Activated CD4-positive, alpha-beta T cell treated with anti-CD3 and anti-CD28 coated beads, Interleukin-2, Interleukin-4, amounts not matched to agents 100 ng/mL and 50 ng/mL, durations not matched to agents 16 hours and 8 hours (primary cell): ENCODE results near the gene LSS.
"Not testable (repeated sequence)": the region's sequence is repeated elsewhere in the genome, so short reads cannot be mapped to it uniquely, and the experiment has no call there.

ENCODE experiments used
- DNase-seq: peaks from one replicate; pipeline ENCODE4 v3.0.0-alpha.2; 2020; ENCODE audit warnings: low spot score

LSS gene

DNA sequence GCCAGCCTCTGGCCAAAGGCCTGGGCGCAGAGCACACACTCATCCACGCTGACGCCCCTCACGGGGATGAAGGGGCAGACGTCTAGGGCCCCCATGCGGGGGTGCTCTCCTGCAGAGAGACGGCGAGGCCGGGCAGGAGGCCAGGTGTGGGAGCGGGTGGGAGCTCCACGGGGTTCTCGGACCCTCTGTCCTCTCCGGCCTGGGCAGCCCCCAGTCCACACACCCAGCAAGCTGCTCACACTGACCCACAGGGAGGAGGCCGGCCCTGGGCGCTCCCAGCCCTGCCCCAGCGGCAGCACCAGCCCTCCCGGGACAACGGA is 75.7 kb downstream of the LSS start:
- DNase-seq, result no peak

DNA sequence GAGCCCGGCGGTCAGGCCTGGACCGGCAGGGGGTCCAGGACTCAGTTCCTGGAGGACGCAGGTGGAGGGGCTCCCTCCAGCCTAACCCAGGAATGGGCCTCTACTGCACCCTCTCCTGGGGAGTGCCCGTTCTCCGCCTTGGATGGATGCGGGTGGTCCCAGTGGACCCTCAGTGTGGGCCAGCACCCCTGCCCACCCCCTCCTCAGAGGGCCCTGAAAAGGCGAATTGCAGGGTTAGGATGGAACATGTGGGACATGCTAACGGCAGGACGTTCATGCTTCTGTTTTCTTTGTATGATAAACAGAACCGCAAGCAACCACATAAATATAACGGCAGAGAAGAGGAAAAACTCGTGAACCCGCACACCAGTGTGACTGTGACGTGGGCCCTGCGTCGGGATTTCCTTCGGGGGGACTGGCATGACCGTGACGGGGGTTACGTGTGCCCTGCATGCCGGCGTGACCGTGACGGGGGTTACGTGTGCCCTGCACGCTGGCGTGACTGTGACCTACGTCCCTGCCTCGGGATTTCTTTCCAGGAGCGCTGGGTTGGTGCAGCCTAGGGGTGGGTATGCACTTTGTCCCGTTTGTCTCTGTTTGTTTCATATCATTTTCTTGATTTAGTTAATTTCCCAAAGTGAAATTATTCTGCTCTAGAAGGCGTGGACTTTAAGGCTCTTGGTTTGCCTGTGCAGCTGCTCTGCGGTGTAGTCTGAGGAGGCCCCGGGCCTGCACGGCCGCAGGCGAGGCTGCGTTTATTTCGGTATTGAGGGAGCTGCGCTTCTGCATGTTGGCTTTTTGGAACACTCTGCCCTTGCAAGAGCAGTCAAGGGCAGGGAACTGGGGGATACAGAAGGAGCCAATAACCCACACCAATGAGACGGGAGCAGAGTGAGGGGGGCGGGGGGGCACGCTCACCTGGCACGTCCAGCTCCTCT is 76.3 kb downstream of the LSS start:
- DNase-seq, result no peak

DNA sequence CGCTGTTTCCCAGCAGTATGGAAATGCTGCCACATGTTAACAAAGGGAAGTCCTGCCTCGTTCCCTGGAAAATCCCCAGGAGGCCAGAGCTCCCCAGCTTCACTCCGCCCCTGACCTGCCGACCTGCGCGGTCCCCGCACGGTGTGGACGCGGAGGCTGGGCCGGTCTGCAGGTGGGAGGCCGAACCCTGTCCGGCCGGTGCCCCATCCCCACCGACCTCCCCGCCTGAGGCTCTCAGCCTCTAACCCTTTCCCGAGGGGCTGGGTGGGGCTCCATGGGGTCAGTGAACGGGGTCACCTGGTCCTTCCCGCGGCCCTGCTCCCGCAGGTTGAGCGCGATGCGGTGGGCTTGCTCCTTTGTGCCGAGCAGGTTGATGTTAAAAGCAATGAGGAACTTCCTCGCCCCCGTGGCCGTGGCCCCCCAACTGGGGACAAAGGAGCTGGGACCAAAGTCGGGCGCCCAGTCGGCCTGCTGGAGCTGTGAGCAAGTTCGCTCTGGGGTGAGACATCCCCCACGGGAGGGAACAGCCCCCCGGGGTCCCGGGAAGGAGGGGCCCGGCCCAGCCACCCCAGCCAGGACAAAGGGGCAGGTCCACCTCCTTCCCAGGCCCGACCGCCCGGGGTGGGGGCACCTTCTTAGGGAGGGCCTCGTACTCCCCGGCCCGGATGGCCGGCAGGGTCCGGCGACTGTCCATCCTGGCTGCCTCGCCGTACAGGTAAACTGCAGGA is 77.1 kb downstream of the LSS start:
- no peak for DNase-seq

DNA sequence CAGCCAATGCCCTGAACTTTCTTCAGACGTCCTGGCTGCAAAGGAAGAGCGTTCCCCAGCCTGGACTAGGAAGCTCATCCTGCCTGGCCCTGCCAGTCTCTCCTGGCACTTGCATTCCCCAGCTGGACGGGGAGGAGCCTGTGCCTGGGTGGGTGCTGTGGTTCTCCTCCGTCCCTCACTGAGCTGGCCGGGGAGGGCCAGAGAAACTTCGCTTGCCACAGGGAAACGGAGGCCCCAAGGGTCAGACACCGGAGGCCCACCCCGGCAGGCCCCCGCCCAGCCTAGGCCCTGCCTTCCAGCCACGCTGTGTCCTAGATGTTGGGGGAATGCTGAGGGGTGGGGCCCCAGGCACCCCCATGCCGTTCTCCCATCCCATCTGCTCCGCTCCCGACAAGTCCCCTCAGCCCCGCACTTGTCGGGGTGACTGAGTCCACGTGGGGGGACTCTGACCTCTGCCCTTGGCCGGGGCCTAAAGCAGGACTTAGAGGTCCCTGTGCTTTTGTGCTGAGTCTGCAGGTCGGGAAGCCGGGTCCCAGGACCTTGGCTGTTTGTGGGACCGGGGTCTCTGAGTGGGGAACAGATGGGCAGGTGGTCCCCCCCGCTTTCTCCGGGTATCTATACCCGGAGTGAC is 78.0 kb downstream of the LSS start:
- no peak for DNase-seq

DNA sequence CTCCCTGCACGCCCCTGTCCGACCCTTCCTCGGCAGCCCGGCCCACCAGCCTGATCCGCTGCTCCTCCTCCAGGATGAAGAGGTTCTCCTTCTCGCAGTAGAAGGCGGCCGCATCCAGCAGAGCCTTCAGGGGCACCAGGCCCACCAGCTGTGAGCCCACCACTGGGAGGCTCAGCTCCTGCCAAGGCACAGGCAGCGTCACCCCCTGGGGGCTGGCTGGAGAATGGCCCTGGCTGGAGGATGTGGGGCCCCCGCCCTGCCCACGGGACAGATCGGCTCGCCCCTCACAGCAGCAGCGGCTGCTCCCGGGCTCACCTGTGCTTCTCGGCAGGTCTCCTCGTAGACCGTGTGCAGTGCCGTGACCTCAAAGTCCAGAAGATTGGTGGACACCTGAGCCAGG is 78.5 kb downstream of the LSS start:
- DNase-seq, result no peak

DNA sequence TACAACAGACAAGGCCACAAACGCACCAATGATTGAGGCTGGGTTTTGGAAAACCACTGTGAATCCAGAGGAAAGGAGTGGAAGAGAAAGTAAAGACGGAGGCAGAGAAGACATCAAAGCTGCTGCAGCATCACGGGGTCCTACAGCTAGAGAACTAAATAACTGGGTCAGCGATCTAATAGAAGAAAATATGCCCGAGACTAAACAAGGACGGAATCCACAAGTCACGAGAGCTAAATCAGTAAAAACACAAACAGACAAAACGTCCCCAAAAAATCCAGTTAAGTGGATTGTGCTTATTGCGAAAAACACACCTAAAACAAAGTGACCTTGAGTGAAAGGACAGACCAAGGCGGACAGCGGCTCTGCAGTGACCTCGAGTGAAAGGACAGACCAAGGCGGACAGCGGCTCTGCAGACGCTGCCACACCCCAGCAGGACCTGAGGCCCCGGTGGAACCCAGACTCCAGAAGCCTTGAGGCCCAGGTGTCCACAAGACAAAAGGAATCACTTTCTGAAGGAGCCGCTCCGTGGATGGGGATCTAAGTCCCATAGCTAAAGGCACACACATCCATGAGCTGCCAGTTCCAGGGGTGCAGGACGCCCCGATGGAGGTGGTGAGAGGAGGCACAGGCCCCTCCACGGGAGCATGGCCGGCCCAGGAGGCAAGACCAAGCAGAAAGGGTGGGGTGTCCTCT is 79.2 kb downstream of the LSS start:
- no peak for DNase-seq

DNA sequence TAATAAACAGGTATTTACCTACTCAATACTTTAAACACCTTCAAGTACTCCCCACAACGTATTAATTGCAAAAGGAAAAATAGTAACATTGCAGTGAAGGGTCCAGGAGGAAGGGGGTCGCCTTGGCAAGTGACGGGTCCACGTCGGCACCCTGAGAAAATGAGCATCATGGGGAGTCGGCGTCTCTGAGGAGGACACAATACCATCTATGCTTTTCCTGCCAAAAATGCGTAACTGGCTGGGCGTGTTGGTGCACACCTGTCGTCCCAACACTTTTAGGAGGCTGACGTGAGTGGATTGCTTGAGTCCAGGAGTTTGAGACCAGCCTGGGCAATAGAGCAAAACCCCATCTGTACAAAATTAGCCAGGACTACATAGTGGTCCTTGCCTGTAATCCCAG is 80.5 kb downstream of the LSS start:
- no peak for DNase-seq

DNA sequence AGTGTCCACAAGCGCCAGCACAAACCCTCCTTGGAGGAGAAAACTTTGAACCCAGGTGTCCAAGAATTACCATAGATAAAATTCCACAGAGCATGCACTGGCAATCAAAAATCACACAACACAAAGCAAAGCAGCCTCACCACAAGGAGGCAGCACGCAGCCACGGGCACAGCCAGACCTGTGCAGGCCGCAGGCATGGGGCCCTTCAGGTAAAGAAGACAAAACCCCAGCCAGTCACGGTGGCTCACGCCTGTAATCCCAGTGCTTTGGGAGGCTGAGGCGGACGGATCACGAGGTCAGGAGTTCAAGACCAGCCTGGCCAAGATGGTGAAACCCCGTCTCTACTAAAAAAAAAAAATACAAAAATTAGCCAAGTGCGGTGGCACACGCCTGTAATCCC is 81.1 kb downstream of the LSS start:
- peak; percentile 44 for DNase-seq

DNA sequence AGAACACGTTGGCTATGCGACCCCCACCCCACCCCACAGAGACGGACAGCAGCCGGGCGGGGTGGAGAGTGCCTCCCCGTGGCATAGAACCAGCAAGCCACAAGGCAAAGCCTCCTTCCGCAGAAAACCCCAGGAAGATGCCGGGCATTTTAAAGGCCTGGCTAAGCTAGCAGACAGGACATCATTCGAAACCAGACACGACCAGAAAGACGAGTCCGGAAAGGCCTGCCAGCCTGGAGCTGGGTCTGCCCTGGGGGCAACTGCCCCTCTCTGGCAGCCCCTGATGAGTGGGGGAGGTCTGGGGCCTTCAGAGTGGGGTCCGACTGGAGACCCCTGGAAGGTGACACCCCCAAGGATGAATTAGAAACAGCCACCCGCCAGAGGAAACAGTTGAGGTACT is 81.7 kb downstream of the LSS start:
- no peak for DNase-seq

DNA sequence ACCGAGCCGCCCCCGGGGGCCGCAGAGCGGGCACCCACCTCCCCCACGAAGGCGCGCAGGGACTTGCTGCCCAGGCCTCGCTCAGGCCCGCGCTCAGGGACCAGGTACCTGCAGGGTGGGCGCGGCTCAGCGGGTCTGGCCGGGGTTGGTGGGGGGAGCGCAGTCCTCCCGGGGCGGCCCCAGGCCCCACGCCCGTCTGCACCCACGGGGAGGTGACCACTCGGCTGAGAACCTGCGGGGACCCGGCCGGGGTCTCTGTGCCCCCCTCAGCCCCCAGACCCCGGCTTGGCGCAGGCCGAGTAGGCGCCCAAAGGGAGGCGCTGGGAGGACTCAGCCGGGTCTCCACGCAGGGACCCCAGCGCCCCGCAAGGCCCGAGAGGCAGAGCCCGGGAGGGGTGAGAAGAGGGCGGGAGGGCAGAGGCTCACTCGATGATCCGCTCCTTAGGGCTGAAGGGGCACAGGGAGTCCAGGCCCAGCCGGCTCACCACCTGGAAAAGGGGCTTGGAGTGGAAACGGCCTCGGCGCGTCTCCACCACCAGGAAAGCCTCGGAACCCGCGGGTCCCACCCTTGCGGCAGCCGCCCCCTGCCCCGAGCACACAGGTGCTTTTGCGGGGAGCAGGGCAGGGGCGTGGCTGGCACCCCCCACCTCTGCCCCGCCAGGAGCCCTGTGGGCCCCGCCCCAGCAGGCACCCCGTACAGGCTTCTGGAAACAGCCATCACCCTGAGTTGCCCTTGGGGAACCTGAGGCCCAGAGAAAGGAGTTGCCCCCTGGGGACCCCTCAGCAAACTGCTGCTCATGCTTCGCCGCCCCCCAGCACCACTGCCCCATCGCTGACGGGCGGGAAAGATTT is 82.5 kb downstream of the LSS start:
- no peak for DNase-seq

DNA sequence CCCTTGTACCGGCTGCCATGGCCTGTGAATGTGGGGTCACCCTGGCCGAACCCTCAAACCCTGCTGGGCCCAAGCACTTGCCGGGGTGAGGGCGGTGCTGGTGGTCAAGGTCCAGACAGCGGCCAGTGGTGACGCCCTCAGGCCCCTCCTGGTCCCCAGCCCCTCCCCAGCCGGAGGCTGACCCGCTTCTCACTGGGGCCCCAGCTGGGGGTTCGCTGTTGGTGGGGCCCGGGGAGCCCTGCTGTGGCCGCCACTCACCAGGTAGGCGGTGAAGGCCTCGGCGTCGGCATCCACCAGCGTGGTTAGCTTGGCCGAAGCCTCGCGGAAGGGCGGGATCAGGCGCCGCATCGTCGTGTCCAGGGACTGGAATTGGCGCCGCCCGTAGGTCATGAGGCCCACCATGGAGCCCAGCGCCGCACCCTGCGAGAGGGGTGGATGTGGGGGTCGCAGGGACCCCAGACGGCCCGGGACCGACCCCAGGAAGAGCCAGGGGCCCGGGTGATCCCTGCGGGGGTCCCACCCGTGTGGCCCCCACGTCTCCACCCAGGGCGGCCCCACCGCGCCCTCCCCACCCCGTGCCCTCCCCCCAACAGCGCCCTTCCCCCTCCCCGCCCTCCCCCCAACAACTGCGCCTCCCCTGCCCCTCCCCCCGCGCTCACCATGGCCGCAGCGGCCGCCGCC is 83.3 kb downstream of the LSS start:
- DNase-seq, result no peak

DNA sequence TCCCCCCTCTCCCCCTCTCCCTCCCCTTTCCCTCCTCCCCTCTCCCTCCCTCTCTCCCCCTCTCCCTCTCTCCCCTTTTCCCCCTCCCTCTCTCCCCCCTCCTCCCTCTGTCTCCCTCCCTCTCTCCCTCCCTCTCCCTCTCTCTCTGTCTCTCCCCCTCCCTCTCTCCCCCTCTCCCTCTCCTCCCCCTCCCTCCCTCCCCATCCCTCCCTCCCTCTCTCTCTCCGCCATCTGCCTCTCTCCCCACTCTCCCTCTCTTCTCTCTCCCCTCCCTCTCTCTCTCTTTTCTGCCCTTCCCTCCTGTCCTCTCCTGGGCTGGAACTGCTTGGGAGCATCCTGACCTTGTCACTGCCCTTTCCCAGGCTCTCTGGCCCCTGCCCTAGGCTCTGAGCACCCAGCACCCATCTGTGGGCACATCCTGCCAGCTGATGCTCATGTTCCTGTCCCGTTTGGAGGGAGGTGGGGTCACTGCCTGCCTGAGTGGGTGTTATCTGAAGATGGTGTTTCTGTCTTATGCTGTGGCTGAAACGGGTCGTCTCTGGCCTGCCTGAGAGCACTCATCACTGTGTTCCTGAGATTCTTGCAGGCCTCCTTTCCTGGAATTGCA is 84.0 kb downstream of the LSS start:
- DNase-seq, result no peak

DNA sequence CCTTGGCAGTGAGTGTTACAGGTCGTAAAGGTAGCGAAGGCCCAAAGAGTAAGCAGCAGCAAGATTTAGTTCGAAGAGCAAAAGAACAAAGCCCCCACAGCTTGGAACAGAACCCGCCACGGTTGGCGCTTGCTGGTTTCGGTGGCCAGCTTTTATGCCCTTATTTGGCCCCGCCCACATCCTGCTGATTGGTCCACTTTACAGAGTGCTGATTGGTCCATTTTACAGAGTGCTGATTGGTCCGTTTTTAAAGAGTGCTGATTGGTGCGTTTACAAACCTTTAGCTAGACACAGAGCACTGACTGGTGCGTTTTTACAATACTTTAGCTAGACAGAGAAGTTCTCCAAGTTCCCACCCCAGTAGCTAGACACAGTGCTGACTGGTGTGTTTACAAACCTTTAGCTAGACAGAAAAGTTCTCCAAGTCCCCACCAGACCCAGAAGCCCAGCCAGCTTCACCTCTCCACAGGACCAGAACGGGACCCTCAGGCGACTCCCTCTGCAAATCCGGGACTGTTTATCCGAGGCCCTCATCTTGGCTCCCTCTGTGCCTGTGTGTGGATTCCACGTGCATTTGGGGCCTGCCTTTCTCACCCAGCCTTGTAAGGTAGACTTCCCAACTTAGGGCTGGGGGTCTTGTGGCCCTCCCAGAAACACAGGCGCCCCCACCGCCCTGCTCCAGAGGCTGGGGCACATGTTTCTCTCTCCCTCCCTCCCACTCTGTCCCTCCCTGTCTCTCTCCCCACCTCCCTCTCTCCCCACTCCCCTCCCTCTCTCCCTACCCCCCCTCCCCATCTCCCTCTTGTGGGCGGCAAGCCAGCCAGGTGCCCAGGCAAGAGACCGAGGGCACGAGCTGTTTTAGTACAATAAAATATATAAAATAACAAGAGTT is 85.7 kb downstream of the LSS start:
- DNase-seq, result no peak

DNA sequence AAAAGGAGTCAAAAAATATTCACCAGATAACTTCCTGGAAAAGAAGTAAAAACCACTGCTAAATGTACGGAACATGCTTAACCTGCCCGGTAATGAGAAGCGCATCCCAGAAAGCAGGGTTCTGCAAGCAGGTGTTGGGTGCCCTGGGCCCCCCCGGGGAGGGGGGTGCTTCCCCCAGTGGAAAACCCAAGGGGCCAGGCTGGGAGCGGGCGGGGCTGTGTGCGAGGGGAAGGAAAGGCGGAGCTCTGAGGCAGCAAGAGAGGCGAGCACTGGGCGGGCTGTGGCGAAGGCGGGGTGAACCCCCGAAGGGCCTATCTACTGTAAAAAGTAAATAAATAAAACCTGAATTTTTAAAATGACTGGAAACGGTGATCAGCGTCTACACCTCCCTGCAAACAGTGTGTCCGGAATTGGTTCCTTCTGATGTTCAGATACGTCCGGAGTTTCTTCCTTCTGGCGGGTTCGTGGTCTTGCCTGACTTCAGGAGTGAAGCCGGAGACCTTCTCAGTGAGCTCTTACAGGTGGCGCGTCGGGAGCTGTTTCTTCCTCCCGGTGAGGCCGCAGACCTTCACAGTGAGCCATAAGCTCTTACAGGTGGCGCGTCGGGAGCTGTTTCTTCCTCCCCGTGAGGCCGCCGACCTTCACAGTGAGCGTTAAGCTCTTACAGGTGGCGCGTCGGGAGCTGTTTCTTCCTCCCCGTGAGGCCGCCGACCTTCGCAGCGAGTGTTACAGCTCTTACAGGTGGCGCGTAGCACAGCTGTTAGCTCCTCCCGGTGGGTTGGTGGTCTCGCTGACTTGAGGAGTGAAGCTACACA is 86.6 kb downstream of the LSS start:
- no peak for DNase-seq

DNA sequence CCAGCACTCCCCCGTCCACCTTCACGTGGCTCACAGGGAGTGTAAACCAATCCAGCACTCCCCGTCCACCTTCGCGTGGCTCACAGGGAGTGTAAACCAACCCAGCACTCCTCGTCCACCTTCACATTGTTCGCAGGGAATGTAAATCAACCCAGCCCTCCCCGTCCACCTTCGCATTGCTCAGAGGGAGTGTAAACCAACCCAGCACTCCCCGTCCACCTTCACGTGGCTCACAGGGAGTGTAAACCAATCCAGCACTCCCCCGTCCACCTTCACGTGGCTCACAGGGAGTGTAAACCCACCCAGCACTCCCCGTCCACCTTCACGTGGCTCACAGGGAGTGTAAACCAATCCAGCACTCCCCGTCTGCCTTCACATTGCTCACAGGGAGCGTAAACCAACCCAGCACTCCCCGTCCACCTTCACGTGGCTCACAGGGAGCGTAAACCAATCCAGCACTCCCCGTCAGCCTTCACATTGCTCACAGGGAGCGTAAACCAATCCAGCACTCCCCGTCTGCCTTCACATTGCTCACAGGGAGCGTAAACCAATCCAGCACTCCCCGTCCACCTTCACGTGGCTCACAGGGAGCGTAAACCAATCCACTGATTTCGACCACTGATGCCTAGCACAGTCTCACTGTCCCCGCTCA is 88.1 kb downstream of the LSS start:
- DNase-seq, result not testable (repeated sequence)

DNA sequence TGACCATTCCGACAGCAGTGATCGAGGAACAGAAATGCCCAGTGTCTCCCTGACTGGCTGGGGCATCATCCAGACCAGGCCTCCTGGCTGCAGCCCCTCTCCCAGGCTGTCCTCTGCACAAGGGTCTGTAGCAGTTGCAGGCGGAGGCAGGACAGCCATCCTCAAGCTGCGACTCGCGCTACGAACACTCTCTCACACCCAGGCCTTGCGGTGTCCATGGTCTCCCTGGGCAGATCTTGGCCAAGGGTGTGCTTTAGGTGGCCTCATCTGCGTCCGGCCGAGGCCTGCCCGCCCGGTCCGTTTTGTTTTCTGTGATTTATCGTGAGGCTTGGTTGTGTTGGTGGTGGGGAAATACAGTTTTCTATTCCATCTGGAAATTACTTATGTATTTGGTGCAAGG is 88.9 kb downstream of the LSS start:
- no peak for DNase-seq

DNA sequence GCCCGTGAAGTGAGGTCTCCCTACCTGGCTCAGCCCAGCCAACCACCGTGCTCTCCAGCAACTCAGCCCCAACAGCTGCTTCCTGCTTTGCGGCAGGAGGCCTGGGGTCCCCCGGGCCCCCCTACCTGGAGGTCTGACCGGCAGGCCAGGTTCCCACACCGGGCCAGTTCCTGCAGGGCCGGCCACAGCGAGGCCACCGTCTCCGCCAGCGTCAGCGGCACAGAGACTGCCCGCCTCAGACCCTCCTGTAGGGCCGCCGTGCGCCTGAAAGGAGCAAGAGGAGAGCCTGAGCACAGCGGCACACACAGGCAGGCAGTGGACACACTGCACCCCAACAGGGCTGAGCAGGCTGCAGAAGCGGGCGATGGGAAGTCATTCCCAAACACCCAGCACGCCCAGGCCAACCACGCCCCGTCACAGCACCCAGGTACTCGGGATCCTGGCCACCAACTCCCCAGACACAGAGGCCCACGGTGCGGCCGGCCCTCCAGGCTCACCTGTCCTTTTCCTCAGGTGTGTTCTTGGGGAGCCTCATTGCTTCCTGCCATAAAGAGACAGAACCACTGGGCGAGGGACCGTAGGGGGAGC is 90.1 kb downstream of the LSS start:
- no peak for DNase-seq
